GM12892 (cell line): Measurements from ENCODE around the gene BCO2.

Source experiments
- POLR2A ChIP-seq: IDR thresholded peaks from 2 replicates; pipeline ENCODE4 v1.6.1; 2011; ENCODE audit warnings: low read depth, low read length, control low read depth
- POLR2AphosphoS5 ChIP-seq: IDR thresholded peaks from 2 replicates; pipeline ENCODE4 v1.6.1; 2011; ENCODE audit warnings: low read depth, low read length, control low read depth
- TAF1 ChIP-seq: IDR thresholded peaks from 2 replicates; pipeline ENCODE4 v1.6.1; 2011; ENCODE audit warnings: low read depth, mild to moderate bottlenecking, control low read depth, low read length, borderline replicate concordance

DNA sequence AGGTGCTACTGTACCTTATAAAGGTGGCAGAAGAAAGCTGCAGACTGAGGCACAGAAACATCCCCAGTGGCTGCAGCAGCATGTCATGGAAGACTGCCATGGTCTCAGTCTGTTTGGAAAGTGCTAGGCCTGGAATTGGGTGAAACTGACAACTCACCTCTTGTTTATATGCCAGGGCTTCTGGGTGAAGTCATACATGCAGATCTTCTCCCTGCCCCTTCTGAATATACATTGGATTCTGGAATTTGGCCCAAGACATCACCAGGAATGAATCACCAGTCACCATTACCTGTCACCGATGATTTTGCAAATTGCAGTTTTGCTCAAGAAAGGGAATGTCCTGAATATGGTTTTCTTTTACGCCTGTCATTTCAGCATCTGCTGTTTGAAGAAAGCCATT lies 85.2 kb downstream of the BCO2 start, which contains the start of gene PLET1:
- no peak for TF ChIP-seq TAF1
- TF ChIP-seq POLR2A: no peak
- TF ChIP-seq POLR2AphosphoS5: no peak
